WTC11 (cell line): Measurements from ENCODE around the gene KDM1B. TPM values are rescaled to one million over a fixed set of nuclear protein-coding genes. Genes with fewer than 3 reads are reported as not detected.

ENCODE experiments used
- ATAC-seq: fragments of 200-7000 bp; cut with Tn5 transposase; 2 replicates; pipeline ENCODE4 v1.10.0; 2021; ENCODE audit warnings: mild to moderate bottlenecking, moderate library complexity
- CTCF ChIA-PET: fragments of 300-600 bp; sonication (Branson Sonifier 250); formaldehyde crosslinking; loops from one replicate; lab custom pipeline; 2021; ENCODE audit warnings: antibody characterized with exemption; lab: Charles Lee
- POLR2A ChIA-PET: fragments of 350-600 bp; sonication (Branson Sonifier 250); formaldehyde crosslinking; loops from one replicate; lab custom pipeline; 2021; ENCODE audit warnings: antibody characterized with exemption; lab: Charles Lee
- DNase-seq: peaks from one replicate; pipeline ENCODE4 v3.0.0; 2021; ENCODE audit warnings: low spot score
- H3K27ac Mint-ChIP-seq: 2 replicates; pipeline ENCODE4 v1.8.0; 2021; ENCODE audit warnings: mixed read lengths
- H3K27me3 Mint-ChIP-seq: 2 replicates; pipeline ENCODE4 v1.8.0; 2021; ENCODE audit warnings: low read depth, mild to moderate bottlenecking, moderate library complexity, mixed read lengths
- H3K36me3 Mint-ChIP-seq: 2 replicates; pipeline ENCODE4 v1.8.0; 2021; ENCODE audit warnings: mixed read lengths
- H3K4me1 Mint-ChIP-seq: 2 replicates; pipeline ENCODE4 v1.8.0; 2022; ENCODE audit warnings: mixed read lengths
- H3K4me3 Mint-ChIP-seq: 2 replicates; pipeline ENCODE4 v1.8.0; 2021; ENCODE audit warnings: mild to moderate bottlenecking, moderate library complexity, mixed read lengths
- H3K9me3 Mint-ChIP-seq: 2 replicates; pipeline ENCODE4 v1.8.0; 2021; ENCODE audit warnings: mixed read lengths
- AFF4 ChIP-seq: sonication (generic); formaldehyde crosslinking; IDR thresholded peaks from 2 replicates; pipeline ENCODE4 v1.8.1; 2023; ENCODE audit warnings: mild to moderate bottlenecking, missing genetic modification reagents, borderline replicate concordance
- ATF1 ChIP-seq: sonication (generic); formaldehyde crosslinking; IDR thresholded peaks from 2 replicates; pipeline ENCODE4 v1.8.1; 2023; ENCODE audit warnings: mild to moderate bottlenecking, moderate library complexity, missing genetic modification reagents
- EMX1 ChIP-seq: fragments of 250-450 bp; sonication (Bioruptor Pico); IDR thresholded peaks from 2 replicates; pipeline ENCODE4 v1.8.0; 2021; ENCODE audit warnings: mild to moderate bottlenecking
- ESRRA ChIP-seq: sonication (generic); formaldehyde crosslinking; IDR thresholded peaks from 2 replicates; pipeline ENCODE4 v1.8.1; 2022; ENCODE audit warnings: mild to moderate bottlenecking, missing genetic modification reagents, borderline replicate concordance
- ETV6 ChIP-seq: sonication (generic); formaldehyde crosslinking; IDR thresholded peaks from 2 replicates; pipeline ENCODE4 v1.8.1; 2022; ENCODE audit warnings: mild to moderate bottlenecking, missing genetic modification reagents
- FOXJ3 ChIP-seq: sonication (generic); formaldehyde crosslinking; IDR thresholded peaks from 2 replicates; pipeline ENCODE4 v1.9.0; 2021; ENCODE audit warnings: missing genetic modification reagents, mild to moderate bottlenecking, borderline replicate concordance
- HMGXB4 ChIP-seq: sonication (generic); formaldehyde crosslinking; IDR thresholded peaks from 2 replicates; pipeline ENCODE4 v1.8.1; 2023; ENCODE audit warnings: mild to moderate bottlenecking, moderate library complexity, missing genetic modification reagents
- MAX ChIP-seq: sonication (generic); formaldehyde crosslinking; IDR thresholded peaks from 2 replicates; pipeline ENCODE4 v1.8.0; 2022; ENCODE audit warnings: mild to moderate bottlenecking, missing genetic modification reagents
- MXD4 ChIP-seq: fragments of 250-450 bp; sonication (Bioruptor Pico); IDR thresholded peaks from 2 replicates; pipeline ENCODE4 v1.8.0; 2021; ENCODE audit warnings: mild to moderate bottlenecking, moderate library complexity, borderline replicate concordance
- NFATC4 ChIP-seq: fragments of 250-450 bp; sonication (Bioruptor Pico); IDR thresholded peaks from 2 replicates; pipeline ENCODE4 v1.9.0; 2021; ENCODE audit warnings: mild to moderate bottlenecking
- NR1H2 ChIP-seq: sonication (generic); formaldehyde crosslinking; IDR thresholded peaks from 2 replicates; pipeline ENCODE4 v1.9.0; 2021; ENCODE audit warnings: mild to moderate bottlenecking, moderate library complexity, missing genetic modification reagents
- NR2C2 ChIP-seq: sonication (generic); formaldehyde crosslinking; IDR thresholded peaks from 2 replicates; pipeline ENCODE4 v1.8.0; 2022; ENCODE audit warnings: mild to moderate bottlenecking, missing genetic modification reagents
- TEAD1 ChIP-seq: sonication (generic); formaldehyde crosslinking; IDR thresholded peaks from 2 replicates; pipeline ENCODE4 v1.8.0; 2022; ENCODE audit warnings: mild to moderate bottlenecking, missing genetic modification reagents
- TEAD4 ChIP-seq: sonication (generic); formaldehyde crosslinking; IDR thresholded peaks from 2 replicates; pipeline ENCODE4 v1.8.0; 2022; ENCODE audit warnings: mild to moderate bottlenecking, missing genetic modification reagents
- ZNF232 ChIP-seq: sonication (generic); formaldehyde crosslinking; IDR thresholded peaks from 2 replicates; pipeline ENCODE4 v1.8.0; 2022; ENCODE audit warnings: mild to moderate bottlenecking, missing genetic modification reagents
- ZNF423 ChIP-seq: fragments of 250-450 bp; sonication (Bioruptor Pico); IDR thresholded peaks from 2 replicates; pipeline ENCODE4 v2.1.2; 2022; ENCODE audit warnings: mild to moderate bottlenecking, moderate library complexity
- total RNA-seq: library from RNA; stranded (reverse); gene quantifications from 3 replicates; pipeline ENCODE4 v1.2.3, GENCODE V29; 2021
- TF ChIP-seq, protein P1 (sequence below): fragments of 250-450 bp; sonication (Bioruptor Pico); IDR thresholded peaks from 2 replicates; pipeline ENCODE4 v1.8.0; 2021; ENCODE audit warnings: mild to moderate bottlenecking
- TF ChIP-seq, protein P2 (sequence below): sonication (generic); formaldehyde crosslinking; IDR thresholded peaks from 2 replicates; pipeline ENCODE4 v1.8.0; 2022; ENCODE audit warnings: mild to moderate bottlenecking, missing genetic modification reagents
- TF ChIP-seq, protein P3 (sequence below): sonication (generic); formaldehyde crosslinking; IDR thresholded peaks from 2 replicates; pipeline ENCODE4 v1.8.1; 2023; ENCODE audit warnings: mild to moderate bottlenecking, missing genetic modification reagents
- TF ChIP-seq, protein P4 (sequence below): sonication (generic); formaldehyde crosslinking; IDR thresholded peaks from 2 replicates; pipeline ENCODE4 v1.8.1; 2023; ENCODE audit warnings: mild to moderate bottlenecking, missing genetic modification reagents
- TF ChIP-seq, protein P5 (sequence below): sonication (generic); formaldehyde crosslinking; IDR thresholded peaks from 2 replicates; pipeline ENCODE4 v1.8.1; 2022; ENCODE audit warnings: low read depth, missing genetic modification reagents, borderline replicate concordance

Gene KDM1B
- total RNA-seq, 1 experiment from 2014 or later = 6.7 TPM

- TF ChIP-seq, protein P1, sequence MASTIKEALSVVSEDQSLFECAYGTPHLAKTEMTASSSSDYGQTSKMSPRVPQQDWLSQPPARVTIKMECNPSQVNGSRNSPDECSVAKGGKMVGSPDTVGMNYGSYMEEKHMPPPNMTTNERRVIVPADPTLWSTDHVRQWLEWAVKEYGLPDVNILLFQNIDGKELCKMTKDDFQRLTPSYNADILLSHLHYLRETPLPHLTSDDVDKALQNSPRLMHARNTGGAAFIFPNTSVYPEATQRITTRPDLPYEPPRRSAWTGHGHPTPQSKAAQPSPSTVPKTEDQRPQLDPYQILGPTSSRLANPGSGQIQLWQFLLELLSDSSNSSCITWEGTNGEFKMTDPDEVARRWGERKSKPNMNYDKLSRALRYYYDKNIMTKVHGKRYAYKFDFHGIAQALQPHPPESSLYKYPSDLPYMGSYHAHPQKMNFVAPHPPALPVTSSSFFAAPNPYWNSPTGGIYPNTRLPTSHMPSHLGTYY (CRISPR knock-in tag) = no peak
Observed at GRCh38 chr6:18161431-18161830, 6.2 kb downstream of the KDM1B start (continued).

- Mint-ChIP-seq H3K9me3 (0 out of 2 replicates have a peak, but pooled peaks cover 3% of the 10 kb centered on the region), H3K4me1 (no peaks in the 10 kb centered on the region), H3K27ac (no peak overlapping the region), H3K4me3 (no peak overlapping the region), H3K36me3 (peaks cover 40% of the 10 kb centered on the region)
- POLR2A ChIA-PET = no interaction called here
- DNase-seq (no peak), ATAC-seq (no peak)
- no peak for TF ChIP-seq AFF4 (CRISPR knock-in tag)
- TF ChIP-seq, protein P2, sequence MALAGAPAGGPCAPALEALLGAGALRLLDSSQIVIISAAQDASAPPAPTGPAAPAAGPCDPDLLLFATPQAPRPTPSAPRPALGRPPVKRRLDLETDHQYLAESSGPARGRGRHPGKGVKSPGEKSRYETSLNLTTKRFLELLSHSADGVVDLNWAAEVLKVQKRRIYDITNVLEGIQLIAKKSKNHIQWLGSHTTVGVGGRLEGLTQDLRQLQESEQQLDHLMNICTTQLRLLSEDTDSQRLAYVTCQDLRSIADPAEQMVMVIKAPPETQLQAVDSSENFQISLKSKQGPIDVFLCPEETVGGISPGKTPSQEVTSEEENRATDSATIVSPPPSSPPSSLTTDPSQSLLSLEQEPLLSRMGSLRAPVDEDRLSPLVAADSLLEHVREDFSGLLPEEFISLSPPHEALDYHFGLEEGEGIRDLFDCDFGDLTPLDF (CRISPR knock-in tag) = no peak
- no peak for TF ChIP-seq NR1H2
- TF ChIP-seq, protein P3, sequence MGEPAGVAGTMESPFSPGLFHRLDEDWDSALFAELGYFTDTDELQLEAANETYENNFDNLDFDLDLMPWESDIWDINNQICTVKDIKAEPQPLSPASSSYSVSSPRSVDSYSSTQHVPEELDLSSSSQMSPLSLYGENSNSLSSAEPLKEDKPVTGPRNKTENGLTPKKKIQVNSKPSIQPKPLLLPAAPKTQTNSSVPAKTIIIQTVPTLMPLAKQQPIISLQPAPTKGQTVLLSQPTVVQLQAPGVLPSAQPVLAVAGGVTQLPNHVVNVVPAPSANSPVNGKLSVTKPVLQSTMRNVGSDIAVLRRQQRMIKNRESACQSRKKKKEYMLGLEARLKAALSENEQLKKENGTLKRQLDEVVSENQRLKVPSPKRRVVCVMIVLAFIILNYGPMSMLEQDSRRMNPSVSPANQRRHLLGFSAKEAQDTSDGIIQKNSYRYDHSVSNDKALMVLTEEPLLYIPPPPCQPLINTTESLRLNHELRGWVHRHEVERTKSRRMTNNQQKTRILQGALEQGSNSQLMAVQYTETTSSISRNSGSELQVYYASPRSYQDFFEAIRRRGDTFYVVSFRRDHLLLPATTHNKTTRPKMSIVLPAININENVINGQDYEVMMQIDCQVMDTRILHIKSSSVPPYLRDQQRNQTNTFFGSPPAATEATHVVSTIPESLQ (CRISPR knock-in tag) = no peak
- TF ChIP-seq ESRRA (CRISPR knock-in tag) = no peak
- TF ChIP-seq, all 79 proteins: peak for 0
- CTCF ChIA-PET = no interaction called here
- no peaks in the 10 kb centered on the region for H3K27me3 Mint-ChIP-seq
Observed at GRCh38 chr6:18162401-18162800, 7.2 kb downstream of the KDM1B start.

- Mint-ChIP-seq H3K27me3 (no peaks in the 10 kb centered on the region), H3K9me3 (peaks cover 9% of the 10 kb centered on the region), H3K36me3 (peaks cover 53% of the 10 kb centered on the region), H3K27ac (no peak overlapping the region), H3K4me3 (no peak overlapping the region), H3K4me1 (no peaks in the 10 kb centered on the region)
- CTCF ChIA-PET = no interaction called here
- ATAC-seq = no peak
- POLR2A ChIA-PET = no interaction called here
- no peak for DNase-seq
- TF ChIP-seq ETV6 (CRISPR knock-in tag) = no peak
- no peak for TF ChIP-seq MXD4 (CRISPR knock-in tag)
- TF ChIP-seq NFATC4 (CRISPR knock-in tag) = no peak
- no peak for TF ChIP-seq MAX (CRISPR knock-in tag)
- TF ChIP-seq TEAD4 = no peak
- no peak for TF ChIP-seq FOXJ3 (CRISPR knock-in tag)
- TF ChIP-seq, protein P4, sequence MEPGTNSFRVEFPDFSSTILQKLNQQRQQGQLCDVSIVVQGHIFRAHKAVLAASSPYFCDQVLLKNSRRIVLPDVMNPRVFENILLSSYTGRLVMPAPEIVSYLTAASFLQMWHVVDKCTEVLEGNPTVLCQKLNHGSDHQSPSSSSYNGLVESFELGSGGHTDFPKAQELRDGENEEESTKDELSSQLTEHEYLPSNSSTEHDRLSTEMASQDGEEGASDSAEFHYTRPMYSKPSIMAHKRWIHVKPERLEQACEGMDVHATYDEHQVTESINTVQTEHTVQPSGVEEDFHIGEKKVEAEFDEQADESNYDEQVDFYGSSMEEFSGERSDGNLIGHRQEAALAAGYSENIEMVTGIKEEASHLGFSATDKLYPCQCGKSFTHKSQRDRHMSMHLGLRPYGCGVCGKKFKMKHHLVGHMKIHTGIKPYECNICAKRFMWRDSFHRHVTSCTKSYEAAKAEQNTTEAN (CRISPR knock-in tag) = no peak
- TF ChIP-seq, protein P5, sequence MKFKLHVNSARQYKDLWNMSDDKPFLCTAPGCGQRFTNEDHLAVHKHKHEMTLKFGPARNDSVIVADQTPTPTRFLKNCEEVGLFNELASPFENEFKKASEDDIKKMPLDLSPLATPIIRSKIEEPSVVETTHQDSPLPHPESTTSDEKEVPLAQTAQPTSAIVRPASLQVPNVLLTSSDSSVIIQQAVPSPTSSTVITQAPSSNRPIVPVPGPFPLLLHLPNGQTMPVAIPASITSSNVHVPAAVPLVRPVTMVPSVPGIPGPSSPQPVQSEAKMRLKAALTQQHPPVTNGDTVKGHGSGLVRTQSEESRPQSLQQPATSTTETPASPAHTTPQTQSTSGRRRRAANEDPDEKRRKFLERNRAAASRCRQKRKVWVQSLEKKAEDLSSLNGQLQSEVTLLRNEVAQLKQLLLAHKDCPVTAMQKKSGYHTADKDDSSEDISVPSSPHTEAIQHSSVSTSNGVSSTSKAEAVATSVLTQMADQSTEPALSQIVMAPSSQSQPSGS (CRISPR knock-in tag) = no peak
- TF ChIP-seq EMX1 (CRISPR knock-in tag) = no peak
- TF ChIP-seq ZNF423 = no peak
- no peak for TF ChIP-seq ZNF232 (CRISPR knock-in tag)
- TF ChIP-seq ATF1 = no peak
- no peak for TF ChIP-seq NR2C2 (CRISPR knock-in tag)
- TF ChIP-seq TEAD1 (CRISPR knock-in tag) = no peak
- no peak for TF ChIP-seq HMGXB4
Observed at GRCh38 chr6:18165751-18166150, 10.5 kb downstream of the KDM1B start.
